NCI-H226 (cell line): ENCODE data around the gene SRSF11.
A peak's percentile ranks its signal among the peaks of the same experiment; 100 is the strongest.

Experiments used
- DNase-seq: peaks from one replicate; pipeline ENCODE4 v3.0.0-alpha.2; 2015

SRSF11 gene

DNA sequence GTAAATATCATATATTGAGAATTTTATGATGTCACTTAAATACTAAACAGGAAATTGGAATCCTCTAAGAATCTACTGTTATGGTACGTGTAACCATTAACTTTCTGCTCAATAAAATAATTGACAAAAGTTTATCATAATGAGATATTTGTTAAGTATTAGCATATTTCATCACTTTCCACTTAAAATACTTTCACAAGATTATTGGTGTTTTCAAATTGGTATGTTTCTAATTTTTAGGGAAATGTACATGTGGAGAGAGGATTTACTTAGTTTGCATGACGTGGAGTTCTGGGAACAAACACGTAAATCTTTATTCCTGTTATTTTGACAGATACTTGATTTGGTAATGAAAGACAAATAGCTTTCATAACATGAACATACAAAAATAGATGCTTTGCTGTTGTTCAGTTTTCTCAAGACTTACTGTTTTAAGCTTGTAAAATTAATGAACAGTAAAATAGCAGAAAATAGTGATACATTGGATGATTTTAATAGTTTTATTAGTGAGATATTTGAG is 1.6 kb downstream of the SRSF11 start:
- DNase-seq: no peak

DNA sequence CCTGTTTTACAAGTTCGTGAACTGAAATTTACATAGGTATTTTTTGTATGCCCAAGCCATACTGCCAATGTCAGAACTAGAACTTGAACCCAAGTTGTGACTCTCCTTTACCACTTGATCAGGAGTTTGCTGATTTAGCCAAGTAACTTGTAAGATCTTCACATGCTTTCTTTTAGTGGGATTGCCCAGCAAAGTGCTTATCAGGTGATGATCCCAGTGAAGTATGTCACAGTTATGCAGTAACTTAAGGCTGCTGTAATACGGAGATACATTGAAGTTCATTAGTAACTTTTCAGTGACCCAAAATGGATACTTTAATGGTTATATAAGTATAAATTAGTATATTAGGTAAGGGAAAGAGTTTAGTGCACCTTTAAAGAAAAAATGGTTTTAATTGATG is 3.8 kb downstream of the SRSF11 start:
- DNase-seq: no peak

DNA sequence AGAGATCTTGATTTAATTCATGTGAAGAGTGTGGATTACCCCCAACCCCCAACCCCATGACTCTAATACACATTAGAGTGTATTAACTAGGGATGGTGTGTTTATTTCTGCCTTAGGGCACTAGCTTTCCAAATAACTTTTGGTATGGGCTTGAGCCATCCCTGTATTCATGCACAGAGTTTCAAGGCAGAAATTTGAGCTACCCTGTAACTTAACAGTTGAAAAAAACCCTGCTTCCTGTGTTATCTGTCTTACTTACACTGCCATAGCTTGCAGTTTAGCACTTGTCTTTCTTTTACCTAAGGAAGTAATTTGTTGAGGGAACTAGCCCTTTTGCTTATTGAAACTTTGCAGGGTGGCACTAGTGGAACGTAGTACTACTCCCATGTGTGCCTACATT is 6.3 kb downstream of the SRSF11 start:
- no peak for DNase-seq

DNA sequence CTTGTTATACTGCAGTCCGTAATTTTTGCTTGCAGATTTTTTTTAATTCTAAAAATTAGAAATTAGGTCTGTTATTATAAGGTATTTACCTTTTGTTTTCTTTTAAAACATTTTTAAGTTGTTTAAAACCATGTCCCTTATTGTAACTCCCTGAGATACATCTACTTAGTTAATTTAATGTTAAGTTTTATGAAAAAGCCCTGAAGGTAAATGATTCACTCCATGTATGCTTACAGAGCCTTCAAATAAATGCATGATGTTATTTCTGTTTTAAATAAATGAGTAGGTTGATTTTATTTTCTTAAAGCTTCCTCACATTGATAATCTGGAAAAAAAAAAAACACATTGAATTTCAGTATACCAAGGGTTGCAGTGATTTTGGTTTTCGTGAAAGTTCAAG is 7.5 kb downstream of the SRSF11 start:
- DNase-seq: no peak

DNA sequence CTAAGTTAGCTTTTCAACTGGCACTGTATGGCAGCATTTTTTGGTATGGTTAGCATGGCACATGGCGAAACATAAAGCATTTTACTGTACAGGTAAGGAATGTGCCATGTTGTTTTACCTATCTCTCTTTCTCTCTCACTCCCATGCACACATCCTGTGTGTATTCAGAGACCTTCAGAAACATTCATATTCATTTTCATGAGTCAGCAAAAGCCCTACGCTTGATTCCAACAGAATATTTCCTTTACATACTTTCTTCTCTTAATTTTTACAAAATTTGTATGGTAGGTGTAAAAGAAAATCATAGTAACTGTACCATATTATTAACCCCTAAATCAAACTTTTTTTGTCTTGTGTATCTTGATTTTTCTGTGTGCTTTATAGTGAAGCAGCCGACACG is 10.3 kb downstream of the SRSF11 start:
- no peak for DNase-seq

DNA sequence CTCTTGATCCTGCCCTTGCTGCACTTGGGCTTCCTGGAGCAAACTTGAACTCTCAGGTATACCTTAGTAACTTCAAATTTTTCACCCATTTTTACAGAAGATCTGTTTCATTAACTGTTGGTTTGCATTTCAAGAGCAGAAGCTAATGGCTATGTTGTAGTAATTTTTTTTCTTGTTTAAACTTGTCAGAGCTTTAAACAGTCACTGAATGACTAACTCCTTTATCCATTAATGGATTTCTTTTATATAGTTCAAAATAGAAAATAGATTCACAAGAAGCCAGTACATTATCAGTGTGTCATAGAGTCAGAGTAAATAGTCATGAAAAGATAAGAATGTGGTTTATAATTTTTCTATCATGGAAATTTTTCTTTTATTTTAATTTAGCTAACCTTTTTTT is 13.6 kb downstream of the SRSF11 start:
- DNase-seq: no peak

DNA sequence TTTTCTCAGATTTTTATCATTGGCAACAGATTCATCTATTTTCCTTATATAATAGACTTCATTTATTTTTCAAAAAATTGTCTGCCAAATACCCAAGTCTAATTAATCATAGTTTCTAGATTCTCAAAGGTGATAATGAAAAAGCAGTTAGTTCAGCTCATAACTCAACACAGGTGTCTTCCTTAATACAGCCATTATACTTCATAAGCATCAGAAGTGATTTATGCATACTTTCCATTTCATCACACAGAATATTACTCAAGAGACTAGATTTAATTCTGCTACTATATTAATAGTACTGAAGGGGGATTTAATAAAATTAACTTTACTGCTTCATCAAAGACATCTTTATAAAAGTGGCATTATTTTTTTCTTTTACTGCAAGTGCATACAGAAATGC is 18.8 kb downstream of the SRSF11 start:
- no peak for DNase-seq

DNA sequence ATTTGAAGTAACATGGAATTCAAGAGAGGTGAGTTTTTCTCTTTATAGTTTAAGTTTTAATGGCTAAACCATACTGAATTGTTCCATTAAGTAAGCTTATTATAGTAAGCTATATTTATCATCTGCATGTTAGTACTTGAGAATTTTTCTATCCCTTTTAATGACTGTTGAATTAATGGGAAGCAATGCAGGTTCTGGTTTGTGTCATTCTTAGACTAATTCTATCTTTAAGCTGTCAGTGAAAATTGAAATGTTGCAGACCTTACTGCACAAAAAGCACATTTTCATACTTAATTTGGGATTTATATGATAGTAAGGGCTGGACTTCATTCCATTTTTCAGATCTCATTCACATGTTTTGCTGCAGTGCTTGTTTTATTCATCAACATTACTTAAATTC is 25.9 kb downstream of the SRSF11 start:
- no peak for DNase-seq

DNA sequence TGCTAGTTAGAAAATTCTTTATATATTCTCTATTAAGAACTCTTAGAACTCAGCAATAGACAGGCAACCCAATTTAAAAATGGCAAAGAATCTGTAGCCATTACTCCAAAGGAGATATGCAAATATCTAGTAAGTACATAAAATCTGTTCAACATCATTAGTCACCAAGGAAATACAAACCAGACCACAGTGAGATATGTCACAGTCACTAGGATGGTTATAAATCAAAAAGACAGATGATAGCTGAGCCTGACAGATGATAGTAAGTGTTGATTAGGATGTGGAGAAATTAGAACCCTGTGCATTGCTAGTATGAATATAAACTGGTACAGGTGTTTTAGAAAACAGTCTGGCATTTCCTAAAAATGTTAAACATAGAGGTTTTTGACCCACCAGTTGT is 26.6 kb downstream of the SRSF11 start:
- no peak for DNase-seq

DNA sequence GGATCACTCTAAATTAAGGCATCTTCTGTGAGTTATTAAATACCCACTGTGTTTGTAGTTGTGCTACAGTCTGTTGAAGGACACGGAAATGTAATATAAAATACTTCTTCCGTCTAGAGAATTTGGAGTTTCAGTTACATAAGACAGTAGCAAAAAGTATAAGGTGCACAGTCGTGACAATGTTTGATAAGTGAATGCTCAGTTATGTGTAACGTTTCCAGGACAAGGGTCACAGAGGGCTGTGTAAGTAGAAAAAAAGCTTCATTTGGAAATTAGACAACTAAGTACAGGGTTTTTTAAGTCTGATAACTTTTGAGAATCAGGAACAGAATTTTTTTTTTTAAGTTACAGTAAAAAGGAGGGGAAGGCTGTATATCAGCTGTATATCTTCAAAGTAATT is 27.5 kb downstream of the SRSF11 start:
- no peak for DNase-seq

DNA sequence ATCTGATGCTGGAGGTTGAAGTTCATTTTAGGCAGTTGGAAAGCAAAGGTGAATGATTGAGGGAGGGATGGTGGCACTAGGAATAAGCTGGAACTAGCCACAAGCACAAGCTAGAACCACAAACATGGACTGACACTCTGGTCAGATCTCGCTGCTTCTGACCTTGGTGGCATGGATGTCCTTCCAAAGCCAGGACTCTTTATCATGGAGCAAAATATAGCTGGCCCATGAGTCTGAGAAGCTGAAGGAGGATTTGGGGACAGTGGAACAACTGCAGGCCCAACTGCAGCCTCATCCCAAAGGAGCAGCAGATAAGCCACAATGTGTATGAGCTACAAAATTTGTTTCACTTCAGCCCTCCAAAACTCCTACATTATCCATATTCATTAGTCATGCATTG is 35.5 kb downstream of the SRSF11 start:
- DNase-seq: no peak

DNA sequence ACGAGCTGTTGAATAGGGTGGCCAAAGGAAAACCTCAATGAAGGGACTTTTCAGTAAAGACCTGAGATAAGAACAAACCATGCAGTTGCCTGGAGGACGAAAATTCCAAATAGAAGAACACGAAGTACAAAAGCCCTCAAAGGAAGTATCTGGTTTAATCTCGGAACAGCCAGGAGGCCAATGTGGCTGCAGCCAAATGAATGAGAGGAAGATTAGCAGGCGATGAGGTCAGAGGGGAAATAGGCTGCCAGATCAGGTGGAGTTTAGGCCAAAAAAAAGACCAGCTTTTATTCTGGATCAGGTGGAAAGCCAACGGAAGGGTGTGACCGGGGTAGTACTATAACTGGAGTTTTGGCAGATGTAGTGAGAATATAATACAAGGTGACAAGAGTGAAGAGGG is 43.7 kb downstream of the SRSF11 start:
- DNase-seq: peak; percentile 58

DNA sequence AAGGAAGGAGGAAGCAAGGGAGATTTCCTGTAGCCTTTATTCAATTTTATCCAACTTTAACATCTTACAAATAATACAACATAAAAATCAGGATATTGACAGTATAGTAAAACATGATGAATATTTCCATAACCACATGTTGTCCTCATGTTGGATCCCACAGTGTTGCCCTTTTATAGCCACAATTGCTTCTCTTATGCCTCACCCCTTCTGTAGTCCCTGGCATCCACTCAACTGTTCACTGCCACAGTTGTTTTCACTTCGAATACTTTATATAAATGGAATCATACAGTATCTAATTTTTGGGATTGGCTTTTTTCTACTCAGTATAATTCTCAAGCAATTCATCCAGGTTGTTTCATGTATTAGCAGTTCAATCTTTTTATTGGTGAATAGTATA is 44.8 kb downstream of the SRSF11 start:
- DNase-seq: no peak

DNA sequence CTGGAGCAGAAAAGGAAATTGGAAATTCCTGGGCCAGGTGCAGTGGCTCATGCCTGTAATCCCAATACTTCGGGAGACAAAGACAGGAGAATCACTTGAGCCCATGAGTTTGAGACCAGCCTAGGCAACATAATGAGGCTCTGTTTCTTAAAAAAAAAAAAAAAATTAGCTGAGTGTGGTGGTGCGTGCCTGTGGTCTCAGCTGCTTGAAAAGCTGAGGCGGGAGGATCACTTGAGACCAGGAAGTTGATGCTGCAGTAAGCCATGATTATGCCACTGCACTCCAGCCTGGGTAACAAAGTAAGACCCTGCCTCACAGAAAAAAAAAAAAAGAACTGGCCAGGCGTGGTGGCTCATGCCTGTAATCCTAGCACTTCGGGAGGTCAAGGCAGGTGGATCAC is 56.7 kb downstream of the SRSF11 start:
- DNase-seq: no peak

DNA sequence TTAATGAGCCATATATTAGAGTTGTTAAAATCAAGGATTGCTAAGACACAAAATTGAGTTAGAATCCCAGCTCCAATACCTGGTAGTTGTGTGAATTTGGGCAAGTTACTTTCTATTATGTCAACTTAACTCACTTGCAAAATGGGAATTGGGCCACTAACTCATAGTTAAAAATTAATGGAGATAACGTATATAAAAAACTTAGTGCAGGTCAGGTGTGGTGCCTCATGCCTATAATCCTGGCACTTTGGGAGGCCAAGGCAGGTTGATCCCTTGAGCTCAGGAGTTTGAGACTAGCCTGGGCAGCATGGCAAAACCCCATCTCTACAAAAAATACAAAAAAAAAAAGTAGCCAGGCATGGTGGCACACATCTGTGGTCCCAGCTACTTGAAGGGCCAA is 57.5 kb downstream of the SRSF11 start:
- no peak for DNase-seq

DNA sequence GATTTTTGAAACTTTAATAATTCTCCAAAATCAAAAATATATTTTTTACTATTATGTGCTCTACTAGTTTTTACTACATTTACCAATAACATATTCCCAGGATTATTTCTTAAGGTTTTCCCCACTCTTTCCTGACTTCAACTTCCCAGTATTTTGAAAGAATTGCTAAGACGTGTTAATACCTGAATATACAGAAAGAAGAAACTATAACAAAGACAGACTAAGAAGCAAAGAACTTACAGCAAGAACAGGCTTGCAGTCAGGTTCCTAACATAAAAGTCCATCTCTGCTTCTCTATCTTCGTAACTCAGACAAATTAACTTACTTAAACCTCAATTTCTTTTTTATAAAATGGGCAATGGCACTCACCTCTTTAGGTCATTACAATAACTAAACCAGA is 63.2 kb downstream of the SRSF11 start:
- no peak for DNase-seq

DNA sequence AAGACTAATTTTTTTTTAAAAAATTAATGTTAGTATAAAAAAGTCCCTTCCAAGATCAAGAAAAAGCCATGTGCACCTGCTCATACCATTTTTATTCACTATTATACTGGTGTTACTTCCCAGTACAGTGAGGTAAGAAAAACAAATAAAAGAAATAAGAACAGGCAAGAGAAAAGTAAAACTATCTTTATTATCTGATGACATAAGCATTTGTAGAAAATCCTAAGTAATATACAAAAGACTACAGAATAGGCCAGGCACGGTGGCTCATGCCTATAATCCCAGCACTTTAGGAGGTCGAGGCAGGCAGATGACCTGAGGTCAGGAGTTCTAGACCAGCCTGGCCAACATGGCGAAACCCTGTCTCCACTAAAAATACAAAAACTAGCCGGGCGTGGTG is 65.3 kb downstream of the SRSF11 start:
- DNase-seq: no peak

DNA sequence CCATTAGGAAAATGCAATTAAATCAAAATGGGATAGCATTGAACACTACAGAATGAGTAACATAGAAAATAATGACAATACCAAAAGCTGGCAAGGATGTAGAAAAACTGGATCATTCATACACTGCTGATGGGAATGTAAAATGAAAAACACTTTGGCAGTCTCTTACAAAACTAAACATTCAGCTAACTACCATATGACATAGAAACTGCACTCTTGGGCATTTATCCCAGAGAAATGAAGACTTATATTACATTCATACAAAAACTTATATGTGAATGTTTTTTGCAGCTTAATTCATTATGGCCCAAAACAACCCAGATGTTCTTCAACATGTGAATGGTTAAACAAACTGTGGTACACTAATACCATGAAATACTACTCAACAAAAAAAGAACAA is 67.0 kb downstream of the SRSF11 start:
- DNase-seq: no peak

DNA sequence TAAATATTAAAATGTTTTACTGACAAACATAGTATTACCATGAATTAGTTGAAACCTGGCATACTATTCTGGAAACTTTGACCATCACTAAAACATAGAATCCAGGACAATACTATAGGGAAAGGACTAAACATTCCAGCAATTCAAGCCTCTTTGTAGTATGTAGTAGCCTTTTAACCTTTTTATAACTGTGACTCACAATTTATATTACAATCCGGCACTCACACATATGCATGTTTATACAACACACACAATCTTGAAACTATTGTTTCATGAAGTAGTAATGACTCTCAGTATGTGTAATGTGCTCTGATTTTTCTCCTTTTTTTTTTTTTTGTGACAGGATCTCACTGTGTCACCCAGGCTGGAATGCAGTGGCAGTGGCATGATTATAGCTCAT is 69.0 kb downstream of the SRSF11 start:
- DNase-seq: no peak

DNA sequence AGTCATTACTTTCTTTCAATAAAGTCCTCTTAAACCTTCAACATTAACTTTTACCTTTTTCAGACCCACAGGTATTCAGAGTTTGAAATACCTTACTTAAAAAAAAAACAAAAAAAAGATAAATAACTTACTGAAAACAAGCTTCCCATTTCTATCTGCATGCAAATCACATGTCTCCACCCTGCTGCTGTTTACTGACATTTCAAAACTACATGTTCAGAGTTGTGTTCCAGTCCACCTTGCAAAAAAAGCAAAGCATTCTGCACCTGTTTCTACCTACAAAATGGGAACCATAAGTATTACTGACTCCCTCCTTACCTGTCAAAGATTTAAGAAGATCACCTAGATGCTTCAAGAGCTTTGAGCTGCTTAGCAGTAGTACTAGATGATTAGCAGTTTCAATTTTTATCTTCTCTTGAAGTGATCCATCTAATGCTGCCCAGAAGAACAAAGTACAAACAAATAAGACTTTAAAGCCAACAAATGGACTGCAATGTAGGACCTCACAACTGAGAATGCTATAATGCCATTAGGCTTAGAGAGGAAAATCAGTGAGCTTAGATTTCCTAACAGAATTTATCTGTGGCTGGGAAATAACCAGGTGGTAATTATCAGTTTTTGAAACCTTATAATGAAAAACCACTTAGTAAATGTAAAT is 72.1 kb downstream of the SRSF11 start:
- DNase-seq: no peak

DNA sequence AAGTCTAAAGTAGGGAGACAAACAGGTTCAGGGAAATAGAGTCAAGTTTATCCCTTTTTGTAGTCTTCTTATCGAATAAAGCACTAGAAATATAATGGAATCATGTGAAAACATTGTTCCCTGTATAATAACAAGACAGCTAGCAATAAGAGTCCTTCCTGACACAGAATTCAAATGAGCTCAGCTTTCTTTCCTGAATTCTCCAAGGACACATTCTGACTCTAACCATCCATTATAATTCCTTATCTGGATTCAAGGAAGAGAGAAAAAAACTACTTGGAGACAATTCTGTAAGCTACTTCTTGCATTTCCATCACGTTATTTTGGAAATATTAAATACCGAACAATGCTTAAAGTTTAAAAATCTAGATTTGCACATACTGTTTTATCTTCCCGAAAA is 74.6 kb downstream of the SRSF11 start:
- no peak for DNase-seq

DNA sequence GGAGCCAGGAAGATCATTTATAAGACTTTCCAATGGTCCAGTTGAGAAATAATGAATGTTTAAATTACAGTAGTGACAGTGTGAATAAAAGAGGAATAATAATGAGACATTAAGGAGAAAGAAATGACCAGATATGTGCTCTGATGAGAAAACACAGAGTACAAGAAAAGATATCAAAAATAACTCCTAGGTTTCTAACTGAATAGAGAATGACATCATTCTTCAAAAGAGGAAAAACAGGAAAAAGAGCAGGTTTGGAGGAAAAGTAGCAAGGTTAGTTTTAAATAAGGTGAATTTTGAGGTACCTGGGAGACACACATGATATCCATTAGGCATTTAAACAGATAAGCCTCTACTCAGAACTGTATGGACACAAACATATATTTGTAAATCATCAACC is 78.3 kb downstream of the SRSF11 start:
- DNase-seq: no peak
